Measurements from ENCODE around the gene MCTP1. TPM values are rescaled to one million over a fixed set of nuclear protein-coding genes. Genes with fewer than 3 reads are reported as not detected.

MCTP1 gene
- total RNA-seq, 1 experiment from 2014 or later: 0.44 TPM

DNA sequence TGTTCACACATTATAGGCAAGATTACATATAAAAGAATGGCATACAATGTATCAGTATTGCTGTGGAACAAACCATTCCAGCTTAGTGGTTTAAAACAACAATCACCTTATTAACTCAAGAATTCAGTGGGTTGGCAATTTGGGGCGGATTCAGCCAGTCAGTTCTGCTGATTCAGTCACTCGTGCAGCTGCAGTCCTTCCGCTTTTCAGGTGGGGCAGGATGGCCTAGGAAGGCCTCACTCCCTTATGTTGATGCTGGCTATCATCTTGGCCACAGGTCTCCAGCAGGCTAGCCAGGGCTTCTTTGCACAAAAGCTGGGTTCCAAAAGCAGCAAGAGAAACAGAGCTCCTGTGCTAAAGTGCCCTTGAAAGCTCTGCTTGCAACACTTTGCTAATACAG is 150.6 kb downstream of the MCTP1 start:
- ChIA-PET RAD21 (ENCODE audit: low non-redundant PET in 1 of 2, low total read pairs in 2 of 2, uncharacterized antibody in 2 of 2, unreplicated experiment in 2 of 2) (no interaction called here), POLR2A (no interaction called here), CTCF (interaction anchor here (1.1 kb wide), 1 partner anchor 9 kb away, joined by 3 read pairs; no protein-coding TSS in a partner anchor)
- Histone ChIP-seq H2AFZ (ENCODE audit: low read depth, low read length, poor library complexity, severe bottlenecking) (no peak overlapping the region), H3K79me2 (ENCODE audit: insufficient read depth, low read length) (no peaks in the 10 kb centered on the region), H3K4me3 (replicated peaks in 1 of 2; ENCODE audit: low read depth in 1 of 2, low read length in 2 of 2) (no peak overlapping the region), H3K9me2 (ENCODE audit: insufficient read depth) (no peaks in the 10 kb centered on the region), H3K4me1 (ENCODE audit: control insufficient read depth in 1 of 2, insufficient read depth in 2 of 2, low read length in 2 of 2) (no peaks in the 10 kb centered on the region), H4K20me1 (ENCODE audit: insufficient read depth) (no peaks in the 10 kb centered on the region), H3K36me3 (ENCODE audit: control insufficient read depth in 1 of 2, insufficient read depth in 2 of 2, low read length in 2 of 2) (no peaks in the 10 kb centered on the region), H3K9ac (ENCODE audit: low read length) (no peak overlapping the region), H3K27ac (ENCODE audit: low read depth, low read length) (no peak overlapping the region), H3K4me2 (ENCODE audit: low read length) (no peak overlapping the region), H3K9me3 (ENCODE audit: control insufficient read depth in 1 of 2, insufficient read depth in 1 of 2, low read depth in 1 of 2, low read length in 2 of 2) (no peaks in the 10 kb centered on the region), H3K27me3 (ENCODE audit: insufficient read depth, low read length) (no peaks in the 10 kb centered on the region)
- intact Hi-C loops (cut with micrococcal nuclease): no loop called here
- TF ChIP-seq JUND (IDR thresholded peaks at IDR 0.05) (no peak), FOSL1 (IDR thresholded peaks at IDR 0.05; ENCODE audit: low read depth) (no peak), CBX3 (IDR thresholded peaks at IDR 0.05; ENCODE audit: low read depth) (no peak), SRF (IDR thresholded peaks at IDR 0.05; ENCODE audit: low read depth) (no peak), SIN3A (IDR thresholded peaks at IDR 0.05; ENCODE audit: low read depth) (no peak)
- TF ChIP-seq, protein P1, sequence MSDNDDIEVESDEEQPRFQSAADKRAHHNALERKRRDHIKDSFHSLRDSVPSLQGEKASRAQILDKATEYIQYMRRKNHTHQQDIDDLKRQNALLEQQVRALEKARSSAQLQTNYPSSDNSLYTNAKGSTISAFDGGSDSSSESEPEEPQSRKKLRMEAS (IDR thresholded peaks at IDR 0.05): no peak
- no peak for ATAC-seq
- BruUV-seq (replicated peaks): no TSS peak
- no peak for DNase-seq (ENCODE audit: low read depth, low spot score)

DNA sequence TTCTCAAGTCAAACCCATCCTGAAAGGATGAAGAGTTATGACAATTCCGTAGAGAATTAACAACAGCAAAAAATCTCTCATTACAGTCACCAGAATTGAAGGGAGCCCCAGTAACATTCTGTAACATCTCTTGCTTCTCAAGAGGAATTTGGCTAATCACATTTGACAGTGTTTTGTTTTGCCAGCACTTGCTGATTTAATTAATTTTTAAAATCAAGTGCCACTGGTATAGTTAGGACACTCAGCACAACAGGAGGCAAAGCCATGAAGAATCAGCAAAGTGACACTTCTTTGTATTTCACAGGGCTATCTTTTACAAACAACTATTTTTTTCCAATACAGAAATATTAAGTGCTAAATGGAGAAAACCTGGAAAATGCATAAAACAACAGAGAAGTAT is 152.8 kb downstream of the MCTP1 start:
- no peaks in the 10 kb centered on the region for H3K4me1 ChIP-seq (ENCODE audit: control insufficient read depth in 1 of 2, insufficient read depth in 2 of 2, low read length in 2 of 2)
- CTCF ChIA-PET: no interaction called here
- no peak overlapping the region for H3K27ac ChIP-seq (ENCODE audit: low read depth, low read length)
- H3K79me2 ChIP-seq (ENCODE audit: insufficient read depth, low read length): no peaks in the 10 kb centered on the region
- BruUV-seq (replicated peaks): no TSS peak
- intact Hi-C loops (cut with micrococcal nuclease): no loop called here
- DNase-seq (ENCODE audit: low read depth, low spot score) (no peak), ATAC-seq (no peak)
- H3K36me3 ChIP-seq (ENCODE audit: control insufficient read depth in 1 of 2, insufficient read depth in 2 of 2, low read length in 2 of 2): no peaks in the 10 kb centered on the region
- TF ChIP-seq POLR2A (IDR thresholded peaks at IDR 0.05; ENCODE audit: borderline replicate concordance, extremely low read depth, insufficient read depth, insufficient read length) (no peak), CEBPB (IDR thresholded peaks at IDR 0.05; ENCODE audit: low read depth) (no peak), SRF (IDR thresholded peaks at IDR 0.05; ENCODE audit: low read depth) (no peak), TCF7L2 (IDR thresholded peaks at IDR 0.05; ENCODE audit: borderline replicate concordance, extremely low read depth, insufficient read depth, insufficient read length) (no peak), YY1 (IDR thresholded peaks at IDR 0.05; ENCODE audit: extremely low read depth, insufficient replicate concordance, low read depth, low read length) (no peak), EGR1 (IDR thresholded peaks at IDR 0.05; ENCODE audit: low read depth) (no peak), POLR2AphosphoS5 (IDR thresholded peaks at IDR 0.05; ENCODE audit: low read depth, low read length) (no peak)
- TF ChIP-seq, protein P2, sequence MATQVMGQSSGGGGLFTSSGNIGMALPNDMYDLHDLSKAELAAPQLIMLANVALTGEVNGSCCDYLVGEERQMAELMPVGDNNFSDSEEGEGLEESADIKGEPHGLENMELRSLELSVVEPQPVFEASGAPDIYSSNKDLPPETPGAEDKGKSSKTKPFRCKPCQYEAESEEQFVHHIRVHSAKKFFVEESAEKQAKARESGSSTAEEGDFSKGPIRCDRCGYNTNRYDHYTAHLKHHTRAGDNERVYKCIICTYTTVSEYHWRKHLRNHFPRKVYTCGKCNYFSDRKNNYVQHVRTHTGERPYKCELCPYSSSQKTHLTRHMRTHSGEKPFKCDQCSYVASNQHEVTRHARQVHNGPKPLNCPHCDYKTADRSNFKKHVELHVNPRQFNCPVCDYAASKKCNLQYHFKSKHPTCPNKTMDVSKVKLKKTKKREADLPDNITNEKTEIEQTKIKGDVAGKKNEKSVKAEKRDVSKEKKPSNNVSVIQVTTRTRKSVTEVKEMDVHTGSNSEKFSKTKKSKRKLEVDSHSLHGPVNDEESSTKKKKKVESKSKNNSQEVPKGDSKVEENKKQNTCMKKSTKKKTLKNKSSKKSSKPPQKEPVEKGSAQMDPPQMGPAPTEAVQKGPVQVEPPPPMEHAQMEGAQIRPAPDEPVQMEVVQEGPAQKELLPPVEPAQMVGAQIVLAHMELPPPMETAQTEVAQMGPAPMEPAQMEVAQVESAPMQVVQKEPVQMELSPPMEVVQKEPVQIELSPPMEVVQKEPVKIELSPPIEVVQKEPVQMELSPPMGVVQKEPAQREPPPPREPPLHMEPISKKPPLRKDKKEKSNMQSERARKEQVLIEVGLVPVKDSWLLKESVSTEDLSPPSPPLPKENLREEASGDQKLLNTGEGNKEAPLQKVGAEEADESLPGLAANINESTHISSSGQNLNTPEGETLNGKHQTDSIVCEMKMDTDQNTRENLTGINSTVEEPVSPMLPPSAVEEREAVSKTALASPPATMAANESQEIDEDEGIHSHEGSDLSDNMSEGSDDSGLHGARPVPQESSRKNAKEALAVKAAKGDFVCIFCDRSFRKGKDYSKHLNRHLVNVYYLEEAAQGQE (IDR thresholded peaks at IDR 0.05; ENCODE audit: low read depth): no peak
- TF ChIP-seq, protein P1 (IDR thresholded peaks at IDR 0.05): no peak
- no peak overlapping the region for H3K4me3 ChIP-seq (replicated peaks in 1 of 2; ENCODE audit: low read depth in 1 of 2, low read length in 2 of 2)
- POLR2A ChIA-PET: no interaction called here
- no peaks in the 10 kb centered on the region for H3K9me3 ChIP-seq (ENCODE audit: control insufficient read depth in 1 of 2, insufficient read depth in 1 of 2, low read depth in 1 of 2, low read length in 2 of 2)
- H3K9me2 ChIP-seq (ENCODE audit: insufficient read depth): no peaks in the 10 kb centered on the region
- H3K4me2 ChIP-seq (ENCODE audit: low read length): no peak overlapping the region
- no peak overlapping the region for H3K9ac ChIP-seq (ENCODE audit: low read length)
- H4K20me1 ChIP-seq (ENCODE audit: insufficient read depth): no peaks in the 10 kb centered on the region
- no peak overlapping the region for H2AFZ ChIP-seq (ENCODE audit: low read depth, low read length, poor library complexity, severe bottlenecking)
- H3K27me3 ChIP-seq (ENCODE audit: insufficient read depth, low read length): no peaks in the 10 kb centered on the region
- RAD21 ChIA-PET (ENCODE audit: low non-redundant PET in 1 of 2, low total read pairs in 2 of 2, uncharacterized antibody in 2 of 2, unreplicated experiment in 2 of 2): no interaction called here

Measured in HCT116 (cell line).